Upper lobe of left lung (tissue), 6 donors: Measurements from ENCODE around the gene DCTN3. TPM values are rescaled to one million over a fixed set of nuclear protein-coding genes. Genes with fewer than 3 reads are reported as not detected.

ENCODE experiments used
- ATAC-seq, 2 donors: fragments of 200-7000 bp; cut with Tn5 transposase; one replicate each; pipeline ENCODE4 v1.9.1; 2022; ENCODE audit warnings: mild to moderate bottlenecking in 2 of 2, moderate library complexity in 2 of 2; ENCODE audit not compliant: low FRiP score in 2 of 2
- DNase-seq, 2 donors: peaks; one replicate each; pipeline ENCODE4 v3.0.0-alpha.2; 2019 to 2020
- H3K27ac ChIP-seq, 4 donors: fragments of 200-600 bp; sonication (generic); one replicate each; pipeline ENCODE4 v1.5.1; 2016 to 2019
- H3K27me3 ChIP-seq, 4 donors: fragments of 200-600 bp; sonication (generic); one replicate each; pipeline ENCODE4 v1.5.1; 2017 to 2019
- H3K36me3 ChIP-seq, 4 donors: fragments of 200-600 bp; sonication (generic); one replicate each; pipeline ENCODE4 v1.5.1; 2016 to 2019
- H3K4me1 ChIP-seq, 4 donors: fragments of 200-600 bp; sonication (generic); one replicate each; pipeline ENCODE4 v1.5.1; 2018 to 2019
- H3K4me3 ChIP-seq, 4 donors: fragments of 200-600 bp; sonication (generic); one replicate each; pipeline ENCODE4 v1.5.1; 2017 to 2019; ENCODE audit warnings: mild to moderate bottlenecking in 2 of 4, moderate library complexity in 1 of 4
- H3K9me3 ChIP-seq, 4 donors: fragments of 200-600 bp; sonication (generic); one replicate each; pipeline ENCODE4 v1.5.1; 2018 to 2019
- CTCF ChIP-seq, 6 experiments: fragments of 450-650 bp in 4 of 6; fragments of 200-600 bp in 2 of 6; sonication (generic) in 2 of 6; IDR thresholded peaks; one replicate each; pipeline ENCODE4 v1.5.1; 2016 to 2019; ENCODE audit warnings: antibody characterized with exemption in 6 of 6
- EP300 ChIP-seq, 4 donors: sonication (generic); formaldehyde crosslinking; IDR thresholded peaks; one replicate each; pipeline ENCODE4 v1.5.1; 2017; ENCODE audit warnings: antibody characterized with exemption in 4 of 4, control low read depth in 2 of 4
- POLR2A ChIP-seq, 4 donors: fragments of 450-650 bp; IDR thresholded peaks; one replicate each; pipeline ENCODE4 v1.5.1; 2016 to 2017; ENCODE audit warnings: antibody characterized with exemption in 4 of 4, mild to moderate bottlenecking in 2 of 4
- POLR2AphosphoS5 ChIP-seq, 2 donors: sonication (generic); formaldehyde crosslinking; IDR thresholded peaks; one replicate each; pipeline ENCODE4 v1.5.1; 2017; ENCODE audit warnings: antibody characterized with exemption in 2 of 2
- WGBS, 2 donors: methylation state at CpG; one replicate each; pipeline ENCODE4 v1.1.5; 2017 to 2018; 5-methylcytosine and 5-hydroxymethylcytosine counted together
- total RNA-seq, 6 donors: library from RNA; depleted of rRNA in 4 of 6; stranded (reverse); fragments of >200 nt in 4 of 6; gene quantifications; one replicate each; pipeline versions ENCODE4 v1.1.0 to v1.2.1, GENCODE V29; 2016 to 2021
- donor health status: DM: no; HTN: no; CAD: no; lungs with moderate emphysema.
- donor health status: DM: no; HTN: yes; CAD: no; lungs with severe emphysema.

The DCTN3 gene
- total RNA-seq, 6 donors from 2014 or later = 26.2 to 92.6 (median 68.1) TPM

GRCh38 chr9:34600908-34601307 is 19.4 kb downstream of the DCTN3 start:
- no peaks in the 10 kb centered on the region for H3K9me3 ChIP-seq
- TF ChIP-seq CTCF (IDR thresholded peaks at IDR 0.05) (no peak), EP300 (IDR thresholded peaks at IDR 0.05) (no peak), POLR2A (IDR thresholded peaks at IDR 0.05) (no peak), POLR2AphosphoS5 (IDR thresholded peaks at IDR 0.05) (no peak)
- no peaks in the 10 kb centered on the region for H3K36me3 ChIP-seq
- no peak overlapping the region for H3K4me3 ChIP-seq
- ATAC-seq (no peak), DNase-seq (no peak)
- WGBS, 2 donors = 22% methylated on average over 1 of the region's 1 CpG; no CpG with 5 or more reads in 1 of the 2 donors
- no peaks in the 10 kb centered on the region for H3K27me3 ChIP-seq
- no peaks in the 10 kb centered on the region for H3K4me1 ChIP-seq
- no peak overlapping the region for H3K27ac ChIP-seq

- H3K9me3 ChIP-seq = no peaks in the 10 kb centered on the region
- WGBS, 2 donors = 35 to 54% methylated on average over 1 of the region's 1 CpG
- no peaks in the 10 kb centered on the region for H3K36me3 ChIP-seq
- TF ChIP-seq CTCF (IDR thresholded peaks at IDR 0.05) = no peak
- TF ChIP-seq EP300 (IDR thresholded peaks at IDR 0.05) = no peak
- no peak for TF ChIP-seq POLR2A (IDR thresholded peaks at IDR 0.05)
- no peak for TF ChIP-seq POLR2AphosphoS5 (IDR thresholded peaks at IDR 0.05)
- DNase-seq (no peak), ATAC-seq (no peak)
- no peaks in the 10 kb centered on the region for H3K4me1 ChIP-seq
- H3K27ac ChIP-seq = no peak overlapping the region
- H3K4me3 ChIP-seq = no peak overlapping the region
- H3K27me3 ChIP-seq = no peaks in the 10 kb centered on the region
These were observed 20.7 kb downstream of the DCTN3 start for GRCh38 chr9:34599546-34599945.

GRCh38 chr9:34594177-34594576 is 26.1 kb downstream of the DCTN3 start:
- Histone ChIP-seq H3K36me3 (no peaks in the 10 kb centered on the region), H3K27me3 (peaks cover 0 to 35% (median 18%) of the 10 kb centered on the region in 4 donors), H3K4me3 (no peak overlapping the region), H3K9me3 (no peaks in the 10 kb centered on the region), H3K27ac (no peak overlapping the region), H3K4me1 (peaks cover 36 to 40% (median 37%) of the 10 kb centered on the region in 4 donors)
- ATAC-seq (no peak), DNase-seq (peak in 1 of 2 donors; percentile 74)
- 57 to 68% methylated on average over 9 of the region's 9 CpGs for WGBS, 2 donors
- TF ChIP-seq POLR2A (IDR thresholded peaks at IDR 0.05) = no peak
- TF ChIP-seq EP300 (IDR thresholded peaks at IDR 0.05) = no peak
- TF ChIP-seq POLR2AphosphoS5 (IDR thresholded peaks at IDR 0.05) = no peak
- no peak for TF ChIP-seq CTCF (IDR thresholded peaks at IDR 0.05)

GRCh38 chr9:34592895-34593601 is 27.2 kb downstream of the DCTN3 start:
- DNase-seq (peak; percentile 44 to 91), ATAC-seq (peak; percentile 65 to 73)
- whole genome bisulfite sequencing, 2 donors = 9 to 19% methylated on average over 4 to 20 of the region's 26 CpGs
- TF ChIP-seq POLR2AphosphoS5 (IDR thresholded peaks at IDR 0.05) (no peak), POLR2A (IDR thresholded peaks at IDR 0.05) (no peak), EP300 (IDR thresholded peaks at IDR 0.05) (no peak)
- Histone ChIP-seq H3K36me3 (no peaks in the 10 kb centered on the region), H3K27me3 (peaks cover 0 to 46% (median 24%) of the 10 kb centered on the region in 4 donors), H3K4me3 (no peak overlapping the region), H3K27ac (no peak overlapping the region), H3K9me3 (no peaks in the 10 kb centered on the region), H3K4me1 (peaks cover 41 to 48% (median 42%) of the 10 kb centered on the region in 4 donors)

GRCh38 chr9:34591917-34592866 is 28.1 kb downstream of the DCTN3 start:
- Histone ChIP-seq H3K27me3 (peaks cover 0 to 49% (median 24%) of the 10 kb centered on the region in 4 donors), H3K4me1 (peaks cover 41 to 48% (median 42%) of the 10 kb centered on the region in 4 donors), H3K4me3 (peak overlapping the region in 1 of 4 donors; percentile 53), H3K36me3 (no peaks in the 10 kb centered on the region), H3K9me3 (no peaks in the 10 kb centered on the region), H3K27ac (no peak overlapping the region)
- DNase-seq (no peak), ATAC-seq (no peak)
- no peak for TF ChIP-seq POLR2A (IDR thresholded peaks at IDR 0.05)
- TF ChIP-seq EP300 (IDR thresholded peaks at IDR 0.05) = no peak
- no peak for TF ChIP-seq POLR2AphosphoS5 (IDR thresholded peaks at IDR 0.05)
- no peak for TF ChIP-seq CTCF (IDR thresholded peaks at IDR 0.05)
- WGBS, 2 donors = 22 to 23% methylated on average over 15 to 16 of the region's 16 CpGs
